ENCODE measurements around the gene IGFBP1. TPM values are rescaled to one million over a fixed set of nuclear protein-coding genes. Genes with fewer than 3 reads are reported as not detected.

Gene IGFBP1
- polyA plus RNA-seq, 1 donor from 2014 or later = not detected

DNA sequence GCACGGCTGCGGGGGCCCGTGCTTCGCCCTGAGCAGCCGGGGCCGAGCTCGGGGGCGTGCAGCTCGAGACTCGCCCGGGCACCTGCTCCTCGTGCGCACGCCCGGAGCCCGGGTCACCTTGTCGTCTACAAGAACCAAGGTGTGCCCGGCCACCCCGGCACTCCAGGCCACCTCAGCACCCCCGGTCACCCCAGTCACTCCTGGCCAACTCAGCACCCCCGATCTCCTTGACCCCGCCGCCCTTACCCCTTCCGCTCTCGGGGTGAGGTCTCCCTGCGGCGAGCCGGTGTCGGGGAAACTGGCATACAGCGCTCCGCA, 33.1 kb downstream of the IGFBP1 start:
- H3K9me3 ChIP-seq (ENCODE audit: low read length) = no peaks in the 10 kb centered on the region
- no peaks in the 10 kb centered on the region for H3K36me3 ChIP-seq (ENCODE audit: insufficient read depth, low read length)
- peaks cover 3% of the 10 kb centered on the region for H3F3A ChIP-seq (ENCODE audit: insufficient read depth, low read length, poor library complexity, severe bottlenecking)
- peak overlapping the region; percentile 77 for H3K9ac ChIP-seq (ENCODE audit: low read length)
- H3K79me2 ChIP-seq (replicated peaks; ENCODE audit: insufficient read depth, low read length) = no peaks in the 10 kb centered on the region
- H3K27me3 ChIP-seq (ENCODE audit: insufficient read depth, low read depth, low read length) = peaks cover 43% of the 10 kb centered on the region
- no peak for TF ChIP-seq POLR2AphosphoS5 (IDR thresholded peaks at IDR 0.05)
- no peak for TF ChIP-seq SMC3 (conservative IDR thresholded peaks at IDR 0.05; ENCODE audit: poor library complexity)
- no peak for TF ChIP-seq MXI1 (conservative IDR thresholded peaks at IDR 0.05; ENCODE audit: poor library complexity, severe bottlenecking)
- no peak for TF ChIP-seq EP300 (conservative IDR thresholded peaks at IDR 0.05; ENCODE audit: poor library complexity, severe bottlenecking)
- no peak for TF ChIP-seq EZH2 (IDR thresholded peaks at IDR 0.05; ENCODE audit: borderline replicate concordance, insufficient read depth, low read length, poor library complexity, severe bottlenecking)
- TF ChIP-seq TAF1 (IDR thresholded peaks at IDR 0.05; ENCODE audit: low read depth) = no peak
- TF ChIP-seq RAD21 (conservative IDR thresholded peaks at IDR 0.05) = no peak
- TF ChIP-seq, protein P1, sequence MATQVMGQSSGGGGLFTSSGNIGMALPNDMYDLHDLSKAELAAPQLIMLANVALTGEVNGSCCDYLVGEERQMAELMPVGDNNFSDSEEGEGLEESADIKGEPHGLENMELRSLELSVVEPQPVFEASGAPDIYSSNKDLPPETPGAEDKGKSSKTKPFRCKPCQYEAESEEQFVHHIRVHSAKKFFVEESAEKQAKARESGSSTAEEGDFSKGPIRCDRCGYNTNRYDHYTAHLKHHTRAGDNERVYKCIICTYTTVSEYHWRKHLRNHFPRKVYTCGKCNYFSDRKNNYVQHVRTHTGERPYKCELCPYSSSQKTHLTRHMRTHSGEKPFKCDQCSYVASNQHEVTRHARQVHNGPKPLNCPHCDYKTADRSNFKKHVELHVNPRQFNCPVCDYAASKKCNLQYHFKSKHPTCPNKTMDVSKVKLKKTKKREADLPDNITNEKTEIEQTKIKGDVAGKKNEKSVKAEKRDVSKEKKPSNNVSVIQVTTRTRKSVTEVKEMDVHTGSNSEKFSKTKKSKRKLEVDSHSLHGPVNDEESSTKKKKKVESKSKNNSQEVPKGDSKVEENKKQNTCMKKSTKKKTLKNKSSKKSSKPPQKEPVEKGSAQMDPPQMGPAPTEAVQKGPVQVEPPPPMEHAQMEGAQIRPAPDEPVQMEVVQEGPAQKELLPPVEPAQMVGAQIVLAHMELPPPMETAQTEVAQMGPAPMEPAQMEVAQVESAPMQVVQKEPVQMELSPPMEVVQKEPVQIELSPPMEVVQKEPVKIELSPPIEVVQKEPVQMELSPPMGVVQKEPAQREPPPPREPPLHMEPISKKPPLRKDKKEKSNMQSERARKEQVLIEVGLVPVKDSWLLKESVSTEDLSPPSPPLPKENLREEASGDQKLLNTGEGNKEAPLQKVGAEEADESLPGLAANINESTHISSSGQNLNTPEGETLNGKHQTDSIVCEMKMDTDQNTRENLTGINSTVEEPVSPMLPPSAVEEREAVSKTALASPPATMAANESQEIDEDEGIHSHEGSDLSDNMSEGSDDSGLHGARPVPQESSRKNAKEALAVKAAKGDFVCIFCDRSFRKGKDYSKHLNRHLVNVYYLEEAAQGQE (IDR thresholded peaks at IDR 0.05; ENCODE audit: borderline replicate concordance) = no peak
- peak overlapping the region; percentile 41 for H2AFZ ChIP-seq (ENCODE audit: low read depth, low read length)
- no peaks in the 10 kb centered on the region for H3K9me2 ChIP-seq (ENCODE audit: insufficient read depth, low read length)
- H3K4me3 ChIP-seq (ENCODE audit: low read length) = peak overlapping the region; percentile 83
- H3K27ac ChIP-seq (ENCODE audit: low read length) = no peak overlapping the region
- H4K20me1 ChIP-seq (ENCODE audit: insufficient read depth) = no peaks in the 10 kb centered on the region
- H3K4me2 ChIP-seq (ENCODE audit: low read length) = peak overlapping the region; percentile 63

DNA sequence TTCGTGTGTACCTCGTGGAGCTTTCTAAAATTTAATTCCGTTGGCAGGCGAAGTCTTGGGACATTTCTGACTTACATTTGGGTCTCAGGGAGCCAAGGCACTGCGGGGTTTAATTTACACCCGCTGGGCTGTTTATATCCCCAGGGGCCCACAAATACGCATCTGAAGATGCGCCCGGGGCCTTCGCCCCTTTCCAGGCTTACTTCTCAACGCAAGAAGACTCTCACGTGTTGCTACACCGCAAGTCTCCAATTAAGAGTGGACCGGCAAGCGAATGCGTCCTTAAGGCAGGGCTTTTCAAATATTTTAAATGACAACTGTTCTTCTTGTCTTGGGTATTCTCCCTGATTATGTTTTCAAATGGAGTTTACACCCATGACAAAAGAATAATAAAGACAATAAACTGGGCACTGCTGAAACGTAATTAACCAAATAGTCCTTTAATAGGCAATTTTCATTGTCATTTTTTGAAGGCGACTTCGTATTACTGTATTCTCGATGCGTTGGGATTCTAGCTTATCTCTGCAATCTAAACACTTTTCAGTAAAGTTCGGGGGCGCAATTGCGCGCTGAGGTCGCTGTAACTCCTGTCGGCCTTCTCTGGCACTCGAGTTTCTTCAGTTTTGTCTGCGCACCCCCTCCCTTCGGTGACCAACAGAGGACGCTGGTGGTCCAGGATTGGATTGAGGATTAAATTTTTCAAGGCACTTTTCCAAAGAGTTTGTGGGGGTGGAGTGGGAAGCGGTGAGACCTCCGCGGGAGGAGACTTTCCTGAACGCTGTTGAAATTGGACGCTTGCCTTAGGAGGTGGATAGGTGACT, 33.6 kb downstream of the IGFBP1 start:
- peaks cover 3% of the 10 kb centered on the region for H3F3A ChIP-seq (ENCODE audit: insufficient read depth, low read length, poor library complexity, severe bottlenecking)
- no peaks in the 10 kb centered on the region for H3K9me3 ChIP-seq (ENCODE audit: low read length)
- H3K9ac ChIP-seq (ENCODE audit: low read length) = peak overlapping the region; percentile 77
- H3K36me3 ChIP-seq (ENCODE audit: insufficient read depth, low read length) = no peaks in the 10 kb centered on the region
- peak overlapping the region; percentile 83 for H3K4me3 ChIP-seq (ENCODE audit: low read length)
- no peak overlapping the region for H3K27ac ChIP-seq (ENCODE audit: low read length)
- H2AFZ ChIP-seq (ENCODE audit: low read depth, low read length) = peak overlapping the region; percentile 41
- H3K4me2 ChIP-seq (ENCODE audit: low read length) = peak overlapping the region; percentile 63
- no peaks in the 10 kb centered on the region for H4K20me1 ChIP-seq (ENCODE audit: insufficient read depth)
- no peaks in the 10 kb centered on the region for H3K9me2 ChIP-seq (ENCODE audit: insufficient read depth, low read length)
- no peaks in the 10 kb centered on the region for H3K79me2 ChIP-seq (replicated peaks; ENCODE audit: insufficient read depth, low read length)
- TF ChIP-seq TAF1 (IDR thresholded peaks at IDR 0.05; ENCODE audit: low read depth) (no peak), RAD21 (conservative IDR thresholded peaks at IDR 0.05) (peak; percentile 82), EZH2 (IDR thresholded peaks at IDR 0.05; ENCODE audit: borderline replicate concordance, insufficient read depth, low read length, poor library complexity, severe bottlenecking) (no peak), MXI1 (conservative IDR thresholded peaks at IDR 0.05; ENCODE audit: poor library complexity, severe bottlenecking) (no peak), SMC3 (conservative IDR thresholded peaks at IDR 0.05; ENCODE audit: poor library complexity) (peak; percentile 81), EP300 (conservative IDR thresholded peaks at IDR 0.05; ENCODE audit: poor library complexity, severe bottlenecking) (no peak), POLR2AphosphoS5 (IDR thresholded peaks at IDR 0.05) (no peak)
- TF ChIP-seq, protein P1 (IDR thresholded peaks at IDR 0.05; ENCODE audit: borderline replicate concordance) = no peak
- TF ChIP-seq, protein P2, sequence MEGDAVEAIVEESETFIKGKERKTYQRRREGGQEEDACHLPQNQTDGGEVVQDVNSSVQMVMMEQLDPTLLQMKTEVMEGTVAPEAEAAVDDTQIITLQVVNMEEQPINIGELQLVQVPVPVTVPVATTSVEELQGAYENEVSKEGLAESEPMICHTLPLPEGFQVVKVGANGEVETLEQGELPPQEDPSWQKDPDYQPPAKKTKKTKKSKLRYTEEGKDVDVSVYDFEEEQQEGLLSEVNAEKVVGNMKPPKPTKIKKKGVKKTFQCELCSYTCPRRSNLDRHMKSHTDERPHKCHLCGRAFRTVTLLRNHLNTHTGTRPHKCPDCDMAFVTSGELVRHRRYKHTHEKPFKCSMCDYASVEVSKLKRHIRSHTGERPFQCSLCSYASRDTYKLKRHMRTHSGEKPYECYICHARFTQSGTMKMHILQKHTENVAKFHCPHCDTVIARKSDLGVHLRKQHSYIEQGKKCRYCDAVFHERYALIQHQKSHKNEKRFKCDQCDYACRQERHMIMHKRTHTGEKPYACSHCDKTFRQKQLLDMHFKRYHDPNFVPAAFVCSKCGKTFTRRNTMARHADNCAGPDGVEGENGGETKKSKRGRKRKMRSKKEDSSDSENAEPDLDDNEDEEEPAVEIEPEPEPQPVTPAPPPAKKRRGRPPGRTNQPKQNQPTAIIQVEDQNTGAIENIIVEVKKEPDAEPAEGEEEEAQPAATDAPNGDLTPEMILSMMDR (IDR thresholded peaks at IDR 0.05; ENCODE audit: poor library complexity, severe bottlenecking) = peak; percentile 79
- H3K27me3 ChIP-seq (ENCODE audit: insufficient read depth, low read depth, low read length) = peaks cover 43% of the 10 kb centered on the region

All from neural cell (in vitro differentiated cells).